GM12878 (cell line): ENCODE results near the gene IL17B. TPM values are rescaled to one million over a fixed set of nuclear protein-coding genes. Genes with fewer than 3 reads are reported as not detected.

Experiments used
- ATAC-seq: fragments of 200-7000 bp; cut with Tn5 transposase; 3 replicates; pipeline ENCODE4 v1.9.1; 2020; ENCODE audit warnings: mild to moderate bottlenecking, moderate library complexity
- BruUV-seq: library from RNA; stranded (reverse); fragments of 400-500 nt; replicated peaks from 2 replicates; lab custom pipeline; 2021; lab: Mats Ljungman, UMichigan
- CTCF ChIA-PET: fragments of 300-600 bp; sonication (Branson Sonifier 250); formaldehyde crosslinking; extraction: SDS; loops from one replicate; lab custom pipeline; 2021; ENCODE audit warnings: inconsistent platforms; lab: Yijun Ruan, JAX
- POLR2A ChIA-PET: fragments of 350-600 bp; formaldehyde crosslinking; extraction: SDS; loops from one replicate; lab custom pipeline; 2021; ENCODE audit warnings: inconsistent platforms; lab: Charles Lee
- RAD21 ChIA-PET: fragments of 300-600 bp; sonication (Branson Sonifier 250); formaldehyde crosslinking; loops from one replicate; lab custom pipeline; 2023; ENCODE audit warnings: antibody characterized with exemption; ENCODE audit not compliant: unreplicated experiment; lab: Charles Lee
- SMC1A ChIA-PET: fragments of 300-600 bp; sonication (Branson Sonifier 250); formaldehyde crosslinking; loops from one replicate; lab custom pipeline; 2023; ENCODE audit not compliant: unreplicated experiment, uncharacterized antibody; lab: Charles Lee
- DNase-seq: peaks from one replicate; pipeline ENCODE4 v3.0.0-alpha.2; 2011; ENCODE audit warnings: low read depth, low spot score
- FAIRE-seq: peaks from 3 replicates; lab custom pipeline; 2011; peaks lifted over from hg19 to GRCh38; lab: Jason Lieb, UNC
- H2AFZ ChIP-seq: 2 replicates; pipeline ENCODE4 v1.6.0; 2011; ENCODE audit warnings: low read depth, low read length, control low read depth; ENCODE audit not compliant: control insufficient read depth
- H3K27ac ChIP-seq: 2 replicates; pipeline ENCODE4 v1.5.1; 2011; ENCODE audit warnings: control low read depth; ENCODE audit not compliant: control insufficient read depth, insufficient read depth
- H3K27me3 ChIP-seq, 2 experiments: replicated peaks in 1 of 2; 2 replicates each; pipeline versions ENCODE4 v1.6.0 to v1.6.1; 2011; ENCODE audit warnings: low read length in 1 of 2; ENCODE audit not compliant: control insufficient read depth in 2 of 2, insufficient read depth in 2 of 2
- H3K36me3 ChIP-seq, 2 experiments: 2 replicates each; pipeline ENCODE4 v1.5.1; 2011; ENCODE audit warnings: low read length in 1 of 2; ENCODE audit not compliant: control insufficient read depth in 2 of 2, insufficient read depth in 2 of 2
- H3K4me1 ChIP-seq: 2 replicates; pipeline ENCODE4 v1.6.1; 2011; ENCODE audit warnings: mild to moderate bottlenecking, low read length, moderate library complexity, mixed read lengths; ENCODE audit not compliant: control insufficient read depth, insufficient read depth
- H3K4me2 ChIP-seq: 2 replicates; pipeline ENCODE4 v1.6.0; 2011; ENCODE audit warnings: control low read depth; ENCODE audit not compliant: control insufficient read depth, insufficient read depth
- H3K4me3 ChIP-seq: fragments of 200-600 bp; sonication (generic); 2 replicates; pipeline ENCODE4 v1.5.1; 2016
- H3K79me2 ChIP-seq: 2 replicates; pipeline ENCODE4 v1.6.0; 2011; ENCODE audit warnings: low read length; ENCODE audit not compliant: control insufficient read depth, insufficient read depth
- H3K9ac ChIP-seq: 2 replicates; pipeline ENCODE4 v1.8.0; 2011; ENCODE audit warnings: low read length, control low read depth, mixed read lengths; ENCODE audit not compliant: control insufficient read depth, insufficient read depth
- H3K9me3 ChIP-seq: replicated peaks from 3 replicates; pipeline ENCODE4 v1.5.1; 2011; ENCODE audit warnings: mild to moderate bottlenecking, low read length; ENCODE audit not compliant: control insufficient read depth, insufficient read depth
- H4K20me1 ChIP-seq: 2 replicates; pipeline ENCODE4 v1.6.0; 2011; ENCODE audit not compliant: control insufficient read depth, insufficient read depth
- CBX3 ChIP-seq: fragments of 200-600 bp; sonication (generic); IDR thresholded peaks from 2 replicates; pipeline ENCODE4 v1.6.1; 2016; ENCODE audit warnings: low read depth, borderline replicate concordance
- E4F1 ChIP-seq: fragments of 450-650 bp; IDR thresholded peaks from 2 replicates; pipeline ENCODE4 v1.6.1; 2018; ENCODE audit warnings: borderline replicate concordance, mild to moderate bottlenecking; ENCODE audit not compliant: partially characterized antibody
- ELK1 ChIP-seq: IDR thresholded peaks from 2 replicates; pipeline ENCODE4 v1.6.1; 2012; ENCODE audit warnings: low read depth, low read length, improper control_type of control experiment
- KDM1A ChIP-seq: fragments of 200-600 bp; sonication (generic); IDR thresholded peaks from 2 replicates; pipeline ENCODE4 v1.6.1; 2016; ENCODE audit warnings: borderline replicate concordance
- MEF2A ChIP-seq: IDR thresholded peaks from 2 replicates; pipeline ENCODE4 v1.6.1; 2011; ENCODE audit warnings: low read depth, mild to moderate bottlenecking, low read length, moderate library complexity; ENCODE audit not compliant: insufficient read depth
- MTA2 ChIP-seq: fragments of 450-650 bp; IDR thresholded peaks from 2 replicates; pipeline ENCODE4 v1.6.1; 2016; ENCODE audit warnings: low read depth, mild to moderate bottlenecking, moderate library complexity
- POLR2AphosphoS2 ChIP-seq: IDR thresholded peaks from 2 replicates; pipeline ENCODE4 v1.6.1; 2011; ENCODE audit warnings: low read depth, mild to moderate bottlenecking, low read length, improper control_type of control experiment, moderate library complexity
- RB1 ChIP-seq: fragments of 450-650 bp; formaldehyde crosslinking; IDR thresholded peaks from 2 replicates; pipeline ENCODE4 v1.6.1; 2017; ENCODE audit warnings: mild to moderate bottlenecking, borderline replicate concordance
- SIN3A ChIP-seq: IDR thresholded peaks from 2 replicates; pipeline ENCODE4 v1.6.1; 2012; ENCODE audit warnings: low read depth, low read length, improper control_type of control experiment
- SUPT20H ChIP-seq: IDR thresholded peaks from 2 replicates; pipeline ENCODE4 v1.6.1; 2011; ENCODE audit warnings: low read depth, mild to moderate bottlenecking, low read length, moderate library complexity, borderline replicate concordance; ENCODE audit not compliant: control insufficient read depth
- ZBTB11 ChIP-seq: fragments of 450-650 bp; formaldehyde crosslinking; IDR thresholded peaks from 2 replicates; pipeline ENCODE4 v1.5.0; 2022; ENCODE audit warnings: mild to moderate bottlenecking, missing genetic modification characterization
- ZNF24 ChIP-seq: fragments of 450-650 bp; IDR thresholded peaks from 2 replicates; pipeline ENCODE4 v1.6.1; 2017; ENCODE audit warnings: antibody characterized with exemption, mild to moderate bottlenecking
- WGBS: methylation state at CpG from one replicate; pipeline ENCODE4 v1.1.6; 2016; ENCODE audit warnings: low lambda C conversion rate; ENCODE audit not compliant: insufficient replicate concordance, insufficient coverage; ENCODE audit errors: missing lambda C conversion rate; 5-methylcytosine and 5-hydroxymethylcytosine counted together
- in situ Hi-C: fragments of 300-500 bp; cut with MboI; formaldehyde crosslinking; loops from 9 replicates; pipeline ENCODE4 v1.14.3; 2018; ENCODE audit warnings: mixed read lengths
- intact Hi-C: fragments of 100-400 bp; cut with micrococcal nuclease; formaldehyde crosslinking; loops from one replicate; pipeline ENCODE4 v1.14.2; 2022; ENCODE audit not compliant: unreplicated experiment
- polyA plus RNA-seq, 11 experiments: library from polyadenylated mRNA; depleted of rRNA in 4 of 11; unstranded in 6 of 11; stranded (reverse) in 5 of 11; fragments of >200 nt; fragmentation: Nextera tagmentation in 4 of 11; fragmentation: Illumina TruSeq in 1 of 11; extraction: Ambion mirVana in 4 of 11; extraction: Trizol in 1 of 11; gene quantifications; 1 replicate in 1 of 11; 2 replicates in 10 of 11; pipeline versions ENCODE4 v1.2.1 to v1.2.3, GENCODE V29; 2011 to 2016; ENCODE audit warnings: inconsistent platforms in 2 of 11, missing spikeins in 2 of 11, low read depth in 1 of 11
- total RNA-seq, 4 experiments: library from RNA; depleted of rRNA in 3 of 4; stranded (reverse); fragments of >200 nt in 3 of 4; fragmentation: Illumina TruSeq in 1 of 4; extraction: Trizol in 1 of 4; gene quantifications; 2 replicates each; pipeline versions ENCODE4 v1.2.1 to v1.2.3, GENCODE V29; 2013 to 2021

IL17B gene
- total and polyA plus RNA-seq, 10 of the 15 experiments (the other 5 are each of a cell fraction or from before 2014, with no cell fraction given) = not detected

GRCh38 chr5:149374303-149374702 lies 4.8 kb downstream of the IL17B start:
- Histone ChIP-seq H3K27me3 (peaks cover 0 to 2% of the 10 kb centered on the region in 2 experiments; a peak in 2 of 4 replicates), H2AFZ (no peak overlapping the region), H3K36me3 (no peaks in the 10 kb centered on the region), H3K27ac (no peak overlapping the region), H3K9ac (no peak overlapping the region), H3K4me2 (no peak overlapping the region), H3K79me2 (no peaks in the 10 kb centered on the region), H3K4me1 (no peaks in the 10 kb centered on the region), H3K4me3 (no peak overlapping the region), H4K20me1 (no peaks in the 10 kb centered on the region), H3K9me3 (no peaks in the 10 kb centered on the region)
- BruUV-seq = no TSS peak
- DNase-seq = no peak
- intact Hi-C loops (no loop called here), in situ Hi-C loops (loop anchor here (5.0 kb wide), 1 partner anchor 178 kb away; the partner anchor contains the start of gene CSNK1A1)
- RAD21 ChIA-PET = interaction anchor here (1.3 to 1.4 kb wide), 3 partner anchors 32 to 57 kb away, joined by 3 to 5 read pairs (median 4); no protein-coding TSS in a partner anchor
- POLR2A ChIA-PET = no interaction called here
- FAIRE-seq = no peak
- CTCF ChIA-PET = interaction anchor here (1.0 to 6.6 kb wide), 5 partner anchors 8 to 61 kb away, joined by 3 to 90 read pairs (median 4); no protein-coding TSS in a partner anchor
- ATAC-seq = no peak
- TF ChIP-seq E4F1 (no peak), POLR2AphosphoS2 (no peak), SUPT20H (no peak), KDM1A (no peak), CBX3 (no peak), ELK1 (no peak), ZBTB11 (no peak), RB1 (no peak), ZNF24 (no peak), SIN3A (no peak), MTA2 (no peak), MEF2A (no peak)
- SMC1A ChIA-PET = interaction anchor here (1.2 to 3.3 kb wide), 2 partner anchors 28 to 57 kb away, joined by 6 to 18 read pairs; partner anchors contain the start of gene GRPEL2
- 88% methylated on average over 19 of the region's 20 CpGs for WGBS
